HepG2 (cell line): ENCODE data around the gene ELMO2. TPM values are rescaled to one million over a fixed set of nuclear protein-coding genes. Genes with fewer than 3 reads are reported as not detected.

ENCODE experiments used
- ARID5B ChIP-seq: IDR thresholded peaks from 2 replicates; pipeline ENCODE4 v1.4.0; 2020; ENCODE audit warnings: mild to moderate bottlenecking, missing genetic modification reagents
- GMEB2 ChIP-seq: IDR thresholded peaks from 2 replicates; pipeline ENCODE4 v1.6.1; 2016; ENCODE audit warnings: missing biosample characterization, missing genetic modification reagents, low read depth
- HMGXB4 ChIP-seq, 2 experiments: sonication (generic) in 1 of 2; formaldehyde crosslinking in 1 of 2; IDR thresholded peaks; 2 replicates each; pipeline versions ENCODE4 v1.4.0 to v1.6.1; 2018 to 2020; ENCODE audit warnings: missing genetic modification reagents in 2 of 2, borderline replicate concordance in 1 of 2, low read depth in 1 of 2, mild to moderate bottlenecking in 1 of 2, missing biosample characterization in 1 of 2
- JUNB ChIP-seq: sonication (generic); formaldehyde crosslinking; IDR thresholded peaks from 2 replicates; pipeline ENCODE4 v1.8.0; 2022; ENCODE audit warnings: missing genetic modification reagents, mild to moderate bottlenecking, borderline replicate concordance
- RXRB ChIP-seq: IDR thresholded peaks from 2 replicates; pipeline ENCODE4 v1.6.1; 2016; ENCODE audit warnings: borderline replicate concordance, missing genetic modification reagents, missing compliant biosample characterization
- ZNF407 ChIP-seq: sonication (generic); formaldehyde crosslinking; IDR thresholded peaks from one replicate; pipeline ENCODE4 v1.5.1; 2020; ENCODE audit warnings: mild to moderate bottlenecking, missing genetic modification reagents; ENCODE audit errors: not compliant biosample characterization
- ZXDC ChIP-seq: sonication (generic); formaldehyde crosslinking; IDR thresholded peaks from 2 replicates; pipeline ENCODE4 v1.5.0; 2020; ENCODE audit warnings: mild to moderate bottlenecking, missing genetic modification reagents
- polyA plus RNA-seq, 8 experiments: library from polyadenylated mRNA; depleted of rRNA in 3 of 8; stranded (reverse) in 7 of 8; unstranded in 1 of 8; fragments of >200 nt; fragmentation: Illumina TruSeq in 4 of 8; extraction: Trizol in 4 of 8; gene quantifications; 2 replicates each; pipeline versions ENCODE4 v1.2.1 to v1.2.3, GENCODE V29; 2011 to 2016; ENCODE audit warnings: low read depth in 4 of 8, missing spikeins in 1 of 8, mixed read lengths in 1 of 8; ENCODE audit not compliant: insufficient read depth in 1 of 8
- total RNA-seq, 5 experiments: library from RNA; depleted of rRNA; stranded (reverse); fragments of >200 nt; fragmentation: Illumina TruSeq; extraction: Trizol; gene quantifications; 2 replicates each; pipeline ENCODE4 v1.2.3, GENCODE V29; 2016; ENCODE audit warnings: low read depth in 1 of 5

Gene ELMO2
- total and polyA plus RNA-seq, 2 of the 13 experiments (the other 11 are each of a cell fraction or from before 2014, with no cell fraction given) = 30.6 to 35.7 TPM

- TF ChIP-seq HMGXB4 (CRISPR knock-in tag; IDR thresholded peaks at IDR 0.05; ENCODE audit: borderline replicate concordance in 1 of 2, low read depth in 1 of 2) (peak; percentile 93 to 96), RXRB (CRISPR knock-in tag) (peak; percentile 62), ARID5B (CRISPR knock-in tag) (peak; percentile 82; the same call in 1 of the 2 replicates), JUNB (CRISPR knock-in tag) (no peak), GMEB2 (peak; percentile 52; the same call in 1 of the 2 replicates), ZXDC (no peak; the same call in 1 of the 2 replicates), ZNF407 (CRISPR knock-in tag) (peak; percentile 96)
Observed at GRCh38 chr20:46363874-46364669, 42.3 kb downstream of the ELMO2 start (continued).
